H9 (cell line): Measurements from ENCODE around the gene ADNP2. TPM values are rescaled to one million over a fixed set of nuclear protein-coding genes. Genes with fewer than 3 reads are reported as not detected.

Experiments used
- DNase-seq: peaks from one replicate; pipeline ENCODE4 v3.0.0-alpha.2; 2017
- H2AFZ ChIP-seq: one replicate; pipeline ENCODE4 v1.6.1; 2013; ENCODE audit warnings: mild to moderate bottlenecking, low read length, control low read depth, moderate library complexity
- H2AK5ac ChIP-seq: 2 replicates; pipeline ENCODE4 v1.6.1; 2013; ENCODE audit warnings: low read length, control low read depth, mixed read lengths; ENCODE audit not compliant: insufficient read length
- H2BK120ac ChIP-seq: one replicate; pipeline ENCODE4 v1.6.1; 2013; ENCODE audit warnings: low read depth, mild to moderate bottlenecking, low read length, control low read depth, inconsistent platforms; ENCODE audit not compliant: poor library complexity, severe bottlenecking
- H2BK12ac ChIP-seq: 2 replicates; pipeline ENCODE4 v1.6.1; 2013; ENCODE audit warnings: low read length, control low read depth, mixed read lengths, low read depth; ENCODE audit not compliant: insufficient read length
- H2BK15ac ChIP-seq: 2 replicates; pipeline ENCODE4 v1.6.1; 2013; ENCODE audit warnings: low read depth, low read length, control low read depth
- H2BK20ac ChIP-seq: one replicate; pipeline ENCODE4 v1.6.1; 2013; ENCODE audit warnings: low read depth, mild to moderate bottlenecking, low read length, control low read depth, inconsistent platforms; ENCODE audit not compliant: poor library complexity, severe bottlenecking
- H2BK5ac ChIP-seq: 2 replicates; pipeline ENCODE4 v1.6.1; 2013; ENCODE audit warnings: low read length, control low read depth, mixed read lengths; ENCODE audit not compliant: insufficient read length
- H3K14ac ChIP-seq: 2 replicates; pipeline ENCODE4 v1.6.1; 2013; ENCODE audit warnings: low read length, control low read depth; ENCODE audit not compliant: insufficient read depth
- H3K18ac ChIP-seq: 2 replicates; pipeline ENCODE4 v1.6.1; 2013; ENCODE audit warnings: low read depth, mild to moderate bottlenecking, mixed read lengths, low read length, control low read depth; ENCODE audit not compliant: insufficient read length
- H3K23ac ChIP-seq: 2 replicates; pipeline ENCODE4 v1.6.1; 2013; ENCODE audit warnings: low read length, control low read depth, mixed read lengths, low read depth; ENCODE audit not compliant: insufficient read length
- H3K23me2 ChIP-seq: 2 replicates; pipeline ENCODE4 v1.6.1; 2013; ENCODE audit warnings: low read depth, mild to moderate bottlenecking, mixed read lengths, low read length, control low read depth; ENCODE audit not compliant: insufficient read length, poor library complexity, severe bottlenecking
- H3K27ac ChIP-seq: 2 replicates; pipeline ENCODE4 v1.5.1; 2013; ENCODE audit warnings: low read length, control low read depth, mixed read lengths, low read depth; ENCODE audit not compliant: insufficient read length
- H3K27me3 ChIP-seq: 2 replicates; pipeline ENCODE4 v1.6.1; 2013; ENCODE audit warnings: low read length, control low read depth, inconsistent platforms; ENCODE audit not compliant: insufficient read depth
- H3K4ac ChIP-seq: 2 replicates; pipeline ENCODE4 v1.6.1; 2013; ENCODE audit warnings: low read depth, mild to moderate bottlenecking, control low read depth, inconsistent platforms, low read length, moderate library complexity
- H3K4me1 ChIP-seq: 2 replicates; pipeline ENCODE4 v1.6.1; 2013; ENCODE audit warnings: low read length, control low read depth, inconsistent platforms; ENCODE audit not compliant: insufficient read depth
- H3K4me2 ChIP-seq: 2 replicates; pipeline ENCODE4 v1.6.1; 2013; ENCODE audit warnings: low read length, control low read depth, mixed read lengths; ENCODE audit not compliant: insufficient read length, insufficient read depth
- H3K56ac ChIP-seq: 2 replicates; pipeline ENCODE4 v1.6.1; 2013; ENCODE audit warnings: low read depth, mild to moderate bottlenecking, mixed read lengths, low read length, control low read depth; ENCODE audit not compliant: insufficient read length
- H3K79me1 ChIP-seq: 2 replicates; pipeline ENCODE4 v1.6.1; 2013; ENCODE audit warnings: low read depth, mild to moderate bottlenecking, moderate library complexity, low read length, control low read depth, inconsistent platforms; ENCODE audit not compliant: insufficient read depth, poor library complexity, severe bottlenecking
- H3K79me2 ChIP-seq: 2 replicates; pipeline ENCODE4 v1.6.1; 2013; ENCODE audit warnings: low read length, control low read depth, inconsistent platforms; ENCODE audit not compliant: insufficient read depth
- H3K9ac ChIP-seq: 2 replicates; pipeline ENCODE4 v1.6.1; 2013; ENCODE audit warnings: low read length, control low read depth, mixed read lengths; ENCODE audit not compliant: insufficient read length; ENCODE audit errors: extremely low read depth
- H3K9me3 ChIP-seq: one replicate; pipeline ENCODE4 v1.6.1; 2013; ENCODE audit warnings: low read depth, low read length, inconsistent platforms; ENCODE audit not compliant: control insufficient read depth
- H3T11ph ChIP-seq: one replicate; pipeline ENCODE4 v1.6.1; 2013; ENCODE audit warnings: mild to moderate bottlenecking, low read length, control low read depth, inconsistent platforms
- H4K20me1 ChIP-seq: one replicate; pipeline ENCODE4 v1.6.1; 2013; ENCODE audit not compliant: control insufficient read depth, insufficient read length, insufficient read depth
- H4K5ac ChIP-seq: 2 replicates; pipeline ENCODE4 v1.6.1; 2013; ENCODE audit warnings: low read depth, mild to moderate bottlenecking, mixed read lengths, low read length, control low read depth; ENCODE audit not compliant: insufficient read length
- H4K8ac ChIP-seq: replicated peaks from 2 replicates; pipeline ENCODE4 v1.6.1; 2013; ENCODE audit warnings: low read length, control low read depth, mixed read lengths, low read depth; ENCODE audit not compliant: insufficient read length
- H4K91ac ChIP-seq: 2 replicates; pipeline ENCODE4 v1.6.1; 2013; ENCODE audit warnings: low read depth, mild to moderate bottlenecking, moderate library complexity, mixed read lengths, low read length, control low read depth; ENCODE audit not compliant: insufficient read length
- H3K27ac Mint-ChIP-seq, 3 experiments: 2 replicates in 2 of 3; 3 replicates in 1 of 3; pipeline ENCODE4 v1.8.0; 2020 to 2021; ENCODE audit warnings: mixed read lengths in 3 of 3, mild to moderate bottlenecking in 1 of 3, moderate library complexity in 1 of 3
- H3K27me3 Mint-ChIP-seq: 2 replicates; pipeline ENCODE4 v1.8.0; 2021; ENCODE audit warnings: low read depth, mild to moderate bottlenecking, moderate library complexity, mixed read lengths
- H3K36me3 Mint-ChIP-seq, 3 experiments: 2 replicates in 2 of 3; 3 replicates in 1 of 3; pipeline ENCODE4 v1.8.0; 2020 to 2021; ENCODE audit warnings: low read depth in 3 of 3, mixed read lengths in 3 of 3; ENCODE audit not compliant: insufficient read depth in 1 of 3
- H3K4me1 Mint-ChIP-seq, 2 experiments: 2 replicates each; pipeline ENCODE4 v1.8.0; 2020; ENCODE audit warnings: mixed read lengths in 2 of 2
- H3K4me3 Mint-ChIP-seq, 2 experiments: 2 replicates in 1 of 2; 3 replicates in 1 of 2; pipeline ENCODE4 v1.8.0; 2020 to 2021; ENCODE audit warnings: mild to moderate bottlenecking in 2 of 2, mixed read lengths in 2 of 2, moderate library complexity in 1 of 2
- H3K9me3 Mint-ChIP-seq, 2 experiments: 2 replicates in 1 of 2; 3 replicates in 1 of 2; pipeline ENCODE4 v1.8.0; 2020; ENCODE audit warnings: mild to moderate bottlenecking in 2 of 2, mixed read lengths in 2 of 2, moderate library complexity in 1 of 2
- WGBS: extraction: QIAGEN DNeasy Blood & Tissue Kit; methylation state at CpG from one replicate; pipeline ENCODE4 v1.1.7; 2013; ENCODE audit warnings: missing lambda C conversion rate, low lambda C conversion rate, mixed read lengths; ENCODE audit not compliant: insufficient read length; ENCODE audit errors: extremely low coverage; 5-methylcytosine and 5-hydroxymethylcytosine counted together
- total RNA-seq: library from RNA; stranded (reverse); gene quantifications from 2 replicates; pipeline ENCODE4 v1.2.1, GENCODE V29; 2021
- TF ChIP-seq, protein P1 (sequence below): fragments of 200-600 bp; sonication (generic); conservative IDR thresholded peaks from 3 replicates; pipeline ENCODE4 v1.8.0; 2021; ENCODE audit warnings: antibody characterized with exemption, mild to moderate bottlenecking

Gene ADNP2
- total RNA-seq, 1 experiment from 2014 or later: 53.5 TPM

DNA sequence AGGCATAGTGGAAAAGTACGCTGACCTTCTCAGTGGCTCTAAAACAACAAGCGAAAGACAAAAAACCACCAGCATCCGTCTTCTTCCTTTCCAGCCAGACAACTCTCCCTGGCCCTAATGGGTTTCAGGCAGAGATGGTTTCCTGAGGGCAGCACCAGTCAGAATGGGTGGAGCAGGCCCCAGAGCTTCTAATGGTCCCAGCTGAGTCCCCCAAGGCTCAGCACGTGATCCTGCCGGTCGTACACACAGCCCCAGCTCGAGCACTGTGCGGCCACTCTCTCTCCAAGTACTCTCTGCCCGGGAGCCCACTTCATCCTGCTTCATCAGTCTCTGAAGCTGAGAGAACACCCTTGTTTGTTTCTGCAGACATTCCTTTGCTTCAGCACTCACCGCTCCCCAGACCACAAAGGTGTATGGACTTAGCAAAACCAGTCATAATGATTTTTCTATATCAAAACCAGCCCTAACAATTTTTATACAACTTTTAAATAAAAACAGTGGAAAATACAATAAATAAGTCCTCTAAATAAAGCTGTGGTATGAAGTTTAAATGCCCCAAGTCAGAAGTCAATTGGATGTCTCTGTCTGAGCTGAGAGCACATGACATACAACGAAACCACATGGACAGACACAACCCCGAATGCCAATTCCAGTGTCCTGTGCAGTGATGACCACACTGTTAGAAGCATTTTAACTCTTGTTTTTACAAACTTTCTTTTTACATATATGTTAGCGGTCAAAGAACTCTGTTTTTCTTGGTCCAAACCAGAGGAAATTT, 74.4 kb downstream of the ADNP2 start:
- Histone ChIP-seq H3K4me2 (no peak overlapping the region), H3K27ac (no peak overlapping the region), H3K79me1 (no peaks in the 10 kb centered on the region), H3T11ph (no peak overlapping the region), H4K5ac (no peak overlapping the region), H3K4ac (no peak overlapping the region), H3K56ac (no peak overlapping the region), H3K27me3 (no peaks in the 10 kb centered on the region), H2BK15ac (no peak overlapping the region), H3K14ac (no peak overlapping the region), H3K18ac (no peak overlapping the region), H3K79me2 (no peaks in the 10 kb centered on the region; the same call in 1 of the 2 replicates), H2AFZ (no peak overlapping the region), H4K91ac (no peak overlapping the region), H3K9ac (no peak overlapping the region), H4K20me1 (no peaks in the 10 kb centered on the region), H2BK20ac (no peak overlapping the region), H2BK5ac (no peak overlapping the region), H3K23ac (no peak overlapping the region), H3K9me3 (no peaks in the 10 kb centered on the region), H2BK12ac (no peak overlapping the region), H3K23me2 (no peaks in the 10 kb centered on the region), H3K4me1 (no peaks in the 10 kb centered on the region), H2BK120ac (no peak overlapping the region), H2AK5ac (no peak overlapping the region), H4K8ac (no peak overlapping the region)
- no CpG with 5 or more reads among the region's 13 CpGs for WGBS
- H3K9me3 Mint-ChIP-seq: peaks cover 4 to 5% of the 10 kb centered on the region in 2 experiments; a peak in 2 of 5 replicates
- H3K4me3 Mint-ChIP-seq: no peak overlapping the region
- no peaks in the 10 kb centered on the region; a peak in 2 of 7 replicates for H3K36me3 Mint-ChIP-seq
- DNase-seq: no peak
- H3K4me1 Mint-ChIP-seq: peaks cover 3 to 4% of the 10 kb centered on the region in 2 experiments; a peak in 3 of 4 replicates
- TF ChIP-seq, protein P1, sequence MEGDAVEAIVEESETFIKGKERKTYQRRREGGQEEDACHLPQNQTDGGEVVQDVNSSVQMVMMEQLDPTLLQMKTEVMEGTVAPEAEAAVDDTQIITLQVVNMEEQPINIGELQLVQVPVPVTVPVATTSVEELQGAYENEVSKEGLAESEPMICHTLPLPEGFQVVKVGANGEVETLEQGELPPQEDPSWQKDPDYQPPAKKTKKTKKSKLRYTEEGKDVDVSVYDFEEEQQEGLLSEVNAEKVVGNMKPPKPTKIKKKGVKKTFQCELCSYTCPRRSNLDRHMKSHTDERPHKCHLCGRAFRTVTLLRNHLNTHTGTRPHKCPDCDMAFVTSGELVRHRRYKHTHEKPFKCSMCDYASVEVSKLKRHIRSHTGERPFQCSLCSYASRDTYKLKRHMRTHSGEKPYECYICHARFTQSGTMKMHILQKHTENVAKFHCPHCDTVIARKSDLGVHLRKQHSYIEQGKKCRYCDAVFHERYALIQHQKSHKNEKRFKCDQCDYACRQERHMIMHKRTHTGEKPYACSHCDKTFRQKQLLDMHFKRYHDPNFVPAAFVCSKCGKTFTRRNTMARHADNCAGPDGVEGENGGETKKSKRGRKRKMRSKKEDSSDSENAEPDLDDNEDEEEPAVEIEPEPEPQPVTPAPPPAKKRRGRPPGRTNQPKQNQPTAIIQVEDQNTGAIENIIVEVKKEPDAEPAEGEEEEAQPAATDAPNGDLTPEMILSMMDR: no peak
- no peaks in the 10 kb centered on the region; the same call in 1 of the 2 replicates for H3K27me3 Mint-ChIP-seq
- peak overlapping the region in 1 of 3 experiments; percentile 43; a peak in 1 of 7 replicates for H3K27ac Mint-ChIP-seq
